SU-DHL-6 (cell line): Measurements from ENCODE around the gene HP1BP3.

Experiments
- H2AFZ ChIP-seq: fragments of 200-600 bp; sonication (generic); 2 replicates; pipeline ENCODE4 v1.6.1; 2014; ENCODE audit warnings: low read depth, mild to moderate bottlenecking, moderate library complexity, mixed read lengths, antibody characterized with exemption, low read length; ENCODE audit not compliant: severe bottlenecking
- H3F3A ChIP-seq: fragments of 200-600 bp; shearing (Covaris generic); 2 replicates; pipeline ENCODE4 v1.6.0; 2016; ENCODE audit warnings: antibody characterized with exemption, mild to moderate bottlenecking; ENCODE audit not compliant: insufficient read depth
- H3K27ac ChIP-seq: fragments of 200-600 bp; sonication (generic); 2 replicates; pipeline ENCODE4 v1.5.1; 2016; ENCODE audit warnings: low read depth, mild to moderate bottlenecking, low read length, moderate library complexity, mixed read lengths
- H3K27me3 ChIP-seq: fragments of 200-600 bp; sonication (generic), shearing (Covaris generic); 2 replicates; pipeline ENCODE4 v1.6.0; 2014; ENCODE audit warnings: mild to moderate bottlenecking, low read length
- H3K36me3 ChIP-seq: fragments of 200-600 bp; sonication (generic); 2 replicates; pipeline ENCODE4 v1.6.1; 2014; ENCODE audit warnings: mild to moderate bottlenecking, low read length, mixed read lengths
- H3K4me2 ChIP-seq: fragments of 300-600, 200-600 bp; shearing (Covaris generic), sonication (generic); 2 replicates; pipeline ENCODE4 v1.6.0; 2014; ENCODE audit warnings: low read length, low read depth, mild to moderate bottlenecking; ENCODE audit not compliant: poor library complexity, severe bottlenecking
- H3K4me3 ChIP-seq: fragments of 200-600 bp; sonication (generic); 2 replicates; pipeline ENCODE4 v1.5.1; 2014; ENCODE audit warnings: antibody characterized with exemption, low read length, mild to moderate bottlenecking, mixed read lengths; ENCODE audit not compliant: insufficient read depth, poor library complexity, severe bottlenecking
- H3K79me2 ChIP-seq: fragments of 200-600 bp; sonication (generic); 2 replicates; pipeline ENCODE4 v1.6.1; 2014; ENCODE audit warnings: mild to moderate bottlenecking, low read length, moderate library complexity; ENCODE audit not compliant: insufficient read depth
- H3K9ac ChIP-seq: fragments of 200-600 bp; sonication (generic); 2 replicates; pipeline ENCODE4 v1.7.0; 2014; ENCODE audit warnings: mild to moderate bottlenecking, low read length
- H3K9me2 ChIP-seq: fragments of 200-600 bp; sonication (generic); replicated peaks from 2 replicates; pipeline ENCODE4 v1.6.1; 2014; ENCODE audit warnings: low read length; ENCODE audit not compliant: insufficient read depth
- H3K9me3 ChIP-seq: fragments of 200-600 bp; sonication (generic); 2 replicates; pipeline ENCODE4 v1.6.1; 2014; ENCODE audit warnings: low read length, mixed read lengths; ENCODE audit not compliant: insufficient read depth
- H4K20me1 ChIP-seq: fragments of 200-600 bp; sonication (generic); 2 replicates; pipeline ENCODE4 v1.6.1; 2014; ENCODE audit warnings: low read depth, mild to moderate bottlenecking, antibody characterized with exemption, low read length, moderate library complexity, mixed read lengths
- CTCF ChIP-seq: fragments of 200-600 bp; sonication (generic); IDR thresholded peaks from one replicate; pipeline ENCODE4 v1.5.1; 2017; ENCODE audit warnings: antibody characterized with exemption, mild to moderate bottlenecking, low read length, moderate library complexity; ENCODE audit not compliant: insufficient read depth, poor library complexity, severe bottlenecking
- EZH2phosphoT487 ChIP-seq: fragments of 200-600 bp; sonication (generic), shearing (Covaris generic); conservative IDR thresholded peaks from 2 replicates; pipeline ENCODE4 v1.6.1; 2018; ENCODE audit warnings: mild to moderate bottlenecking, antibody characterized with exemption, low read length, moderate library complexity, mixed read lengths

HP1BP3 gene

GRCh38 chr1:20704390-20705202 lies 82.5 kb downstream of the HP1BP3 start:
- H3K27me3 ChIP-seq, result no peaks in the 10 kb centered on the region
- no peaks in the 10 kb centered on the region for H3K36me3 ChIP-seq
- H3K9me2 ChIP-seq, result no peaks in the 10 kb centered on the region
- no peak overlapping the region for H3K9ac ChIP-seq
- H3F3A ChIP-seq, result no peaks in the 10 kb centered on the region
- no peak overlapping the region for H3K4me3 ChIP-seq
- H3K9me3 ChIP-seq, result no peaks in the 10 kb centered on the region
- H3K79me2 ChIP-seq, result no peaks in the 10 kb centered on the region
- H2AFZ ChIP-seq, result no peak overlapping the region
- H3K4me2 ChIP-seq, result no peak overlapping the region
- H4K20me1 ChIP-seq, result no peaks in the 10 kb centered on the region
- H3K27ac ChIP-seq, result no peak overlapping the region
- TF ChIP-seq CTCF (no peak), EZH2phosphoT487 (no peak)

DNA sequence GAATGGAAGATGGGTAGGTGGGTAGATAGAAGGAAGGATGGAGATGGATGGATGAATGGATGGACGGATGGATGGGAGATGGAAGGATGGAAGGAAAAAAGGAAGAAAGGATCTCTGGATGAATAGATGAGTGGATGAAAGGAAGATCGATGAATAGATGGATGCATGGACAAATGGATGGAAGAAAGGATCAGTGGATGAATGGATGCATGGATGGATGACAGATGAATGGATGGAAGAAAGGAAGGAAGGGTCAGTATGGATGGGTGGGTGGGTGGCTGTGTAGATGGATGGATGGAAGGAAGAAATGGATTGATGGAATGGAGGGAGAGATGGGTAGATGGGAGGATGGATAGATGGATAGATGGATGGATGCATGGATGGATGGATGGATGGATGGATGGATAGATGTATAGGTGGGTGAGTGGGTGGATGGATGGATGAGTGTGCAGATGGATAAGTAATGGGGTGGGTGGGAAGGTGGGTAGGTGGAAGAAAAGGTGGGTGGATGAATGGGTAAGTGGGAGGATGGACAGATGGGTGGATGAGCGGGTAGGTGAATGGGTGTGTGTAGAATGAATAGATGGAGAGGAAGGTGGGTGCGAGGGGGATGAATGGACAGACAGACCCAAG lies 83.9 kb downstream of the HP1BP3 start:
- H3K27ac ChIP-seq, result no peak overlapping the region
- H3K9ac ChIP-seq, result no peak overlapping the region
- no peak overlapping the region for H3K4me2 ChIP-seq
- no peaks in the 10 kb centered on the region for H3K27me3 ChIP-seq
- no peaks in the 10 kb centered on the region for H3K79me2 ChIP-seq
- H3K9me2 ChIP-seq, result no peaks in the 10 kb centered on the region
- H3K4me3 ChIP-seq, result no peak overlapping the region
- no peak overlapping the region for H2AFZ ChIP-seq
- H3F3A ChIP-seq, result no peaks in the 10 kb centered on the region
- no peaks in the 10 kb centered on the region for H4K20me1 ChIP-seq
- TF ChIP-seq CTCF, result no peak
- TF ChIP-seq EZH2phosphoT487, result no peak
- no peaks in the 10 kb centered on the region for H3K36me3 ChIP-seq
- no peaks in the 10 kb centered on the region for H3K9me3 ChIP-seq

DNA sequence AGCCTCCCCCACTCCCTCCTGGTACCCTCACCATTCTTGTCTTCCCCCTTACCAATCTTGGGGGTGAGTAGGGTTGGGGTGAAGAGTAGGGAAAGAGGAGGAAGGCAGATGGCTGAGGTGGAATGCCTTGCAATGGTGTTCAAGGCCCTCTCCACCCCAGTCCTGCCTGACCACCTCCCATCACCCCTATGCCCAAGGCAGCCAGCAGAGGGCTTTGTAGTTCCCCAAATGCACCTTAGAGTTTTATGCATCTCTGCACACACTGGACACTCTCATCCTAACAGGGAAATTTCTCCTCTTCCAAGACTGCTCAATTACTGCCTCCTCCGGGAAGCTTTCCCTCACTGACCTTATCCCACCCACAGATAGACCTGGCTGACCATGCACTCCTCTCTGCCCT lies 84.7 kb downstream of the HP1BP3 start:
- Histone ChIP-seq H3K27ac (no peak overlapping the region), H3K9ac (no peak overlapping the region), H4K20me1 (no peaks in the 10 kb centered on the region), H3K36me3 (no peaks in the 10 kb centered on the region), H3K27me3 (no peaks in the 10 kb centered on the region), H3K9me3 (no peaks in the 10 kb centered on the region), H3K4me3 (no peak overlapping the region), H3F3A (no peaks in the 10 kb centered on the region), H3K4me2 (no peak overlapping the region), H3K9me2 (no peaks in the 10 kb centered on the region), H3K79me2 (no peaks in the 10 kb centered on the region), H2AFZ (no peak overlapping the region)
- TF ChIP-seq CTCF, result no peak
- no peak for TF ChIP-seq EZH2phosphoT487
